Measurements from ENCODE around the gene XRN2. TPM values are rescaled to one million over a fixed set of nuclear protein-coding genes. Genes with fewer than 3 reads are reported as not detected.
A peak's percentile ranks its signal among the peaks of the same experiment; 100 is the strongest.

Gene XRN2
- polyA plus RNA-seq, 2 of the 4 experiments (the other 2 are of a cell fraction) = 125 to 192 TPM

GRCh38 chr20:21360705-21361104 is 57.6 kb downstream of the XRN2 start:
- Histone ChIP-seq H3K4me1 (peaks cover 10% of the 10 kb centered on the region; the same call in 2 of the 3 replicates), H3K9me3 (no peaks in the 10 kb centered on the region), H3K4me3 (no peak overlapping the region), H3K4me2 (no peak overlapping the region), H3K27ac (no peak overlapping the region)
- 40% methylated on average over 1 of the region's 1 CpG for WGBS (ENCODE audit: missing lambda C conversion rate)
- TF ChIP-seq ESRRA (IDR thresholded peaks at IDR 0.05; ENCODE audit: borderline replicate concordance, low read length) (no peak), USF2 (IDR thresholded peaks at IDR 0.05) (no peak), NR3C1 (IDR thresholded peaks at IDR 0.05) (no peak), MAZ (IDR thresholded peaks at IDR 0.05; ENCODE audit: borderline replicate concordance, low read depth, low read length) (no peak), HDAC2 (IDR thresholded peaks at IDR 0.05) (no peak)
- peak; percentile 87 for FAIRE-seq
- no peak for ATAC-seq
- ChIA-PET CTCF (no interaction called here), POLR2A (no interaction called here)
- no peak for DNase-seq (ENCODE audit: low read depth in 1 of 2, low spot score in 1 of 2)

- WGBS (ENCODE audit: missing lambda C conversion rate) = 80% methylated on average over 2 of the region's 2 CpGs
- POLR2A ChIA-PET = no interaction called here
- no peaks in the 10 kb centered on the region for H3K9me3 ChIP-seq
- no peak overlapping the region for H3K27ac ChIP-seq
- FAIRE-seq (no peak), ATAC-seq (no peak), DNase-seq (ENCODE audit: low read depth in 1 of 2, low spot score in 1 of 2) (no peak)
- no peak overlapping the region for H3K4me2 ChIP-seq
- no peak overlapping the region for H3K4me3 ChIP-seq
- H3K4me1 ChIP-seq = peaks cover 10% of the 10 kb centered on the region; the same call in 2 of the 3 replicates
- CTCF ChIA-PET = no interaction called here
- TF ChIP-seq TP53 (CRISPR knock-in tag; IDR thresholded peaks at IDR 0.05) (no peak), FOSB (CRISPR knock-in tag; IDR thresholded peaks at IDR 0.05) (no peak), EHMT2 (IDR thresholded peaks at IDR 0.05; ENCODE audit: low read depth) (no peak), REST (IDR thresholded peaks at IDR 0.05) (no peak), USF2 (IDR thresholded peaks at IDR 0.05) (no peak), RAD21 (conservative IDR thresholded peaks at IDR 0.05 in 1 of 2, IDR thresholded peaks at IDR 0.05 in 1 of 2) (no peak), NPAS2 (CRISPR knock-in tag; IDR thresholded peaks at IDR 0.05; ENCODE audit: borderline replicate concordance) (no peak), MYC (IDR thresholded peaks at IDR 0.05; ENCODE audit: borderline replicate concordance, low read length) (no peak), HOXA7 (CRISPR knock-in tag; IDR thresholded peaks at IDR 0.05) (no peak), PHF8 (IDR thresholded peaks at IDR 0.05; ENCODE audit: borderline replicate concordance, low read depth) (no peak), CBX8 (IDR thresholded peaks at IDR 0.05) (no peak), CHD4 (IDR thresholded peaks at IDR 0.05; ENCODE audit: borderline replicate concordance) (no peak), ZNF302 (CRISPR knock-in tag; IDR thresholded peaks at IDR 0.05) (no peak), BHLHE40 (IDR thresholded peaks at IDR 0.05; ENCODE audit: low read depth, low read length) (no peak), NR3C1 (IDR thresholded peaks at IDR 0.05) (no peak), CTCF (IDR thresholded peaks at IDR 0.05) (no peak), EP300 (IDR thresholded peaks at IDR 0.05) (no peak)
Measured at GRCh38 chr20:21361266-21361665, 58.1 kb downstream of the XRN2 start.

Measured in A549 (cell line).